CD4-positive, alpha-beta T cell treated with Interferon gamma for 1 hour (primary cell): ENCODE measurements around the gene APOA4.
A peak's percentile ranks its signal among the peaks of the same experiment; 100 is the strongest.

Source experiments
- DNase-seq: peaks from one replicate; pipeline ENCODE4 v3.0.0-alpha.2; 2020

Gene APOA4

DNA sequence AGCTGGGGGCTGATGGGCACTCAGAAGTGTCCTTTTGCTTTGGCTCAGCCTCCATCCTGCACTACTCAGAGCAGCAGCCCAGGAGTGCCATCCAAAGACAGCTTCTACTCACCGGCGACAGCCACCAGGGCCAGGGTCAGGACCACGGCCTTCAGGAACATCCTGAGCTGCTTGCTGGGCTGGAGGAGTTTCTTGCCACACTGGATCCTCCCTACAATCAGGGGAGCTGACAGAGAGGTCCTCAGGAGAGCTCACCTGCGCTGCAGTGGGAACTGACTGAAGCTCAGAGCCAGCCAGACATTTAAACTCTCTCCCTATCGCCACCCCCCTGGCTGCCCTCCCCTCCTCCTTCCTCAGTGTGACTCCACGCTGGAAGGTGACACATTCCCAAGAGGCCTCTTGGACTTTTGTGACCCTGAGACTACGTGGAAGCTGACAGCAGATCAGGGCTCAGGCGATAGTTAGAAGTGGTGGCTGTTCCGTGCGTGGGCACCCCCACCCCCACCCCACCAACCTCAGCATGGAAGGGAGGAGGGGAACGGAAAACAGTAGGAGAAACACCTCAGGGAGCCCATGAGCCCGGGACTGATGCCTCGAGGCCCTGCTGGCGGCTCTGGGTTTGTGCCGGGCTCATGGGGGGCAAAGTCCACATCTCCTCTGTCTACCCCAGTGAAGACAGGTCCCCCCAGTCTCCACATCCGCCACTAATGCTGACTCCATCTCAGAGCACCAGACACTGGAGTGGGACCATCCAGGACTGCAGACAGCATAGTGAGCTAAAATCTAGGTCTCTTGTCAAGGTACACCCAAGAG is at the start of gene APOA4:
Gene APOA4 (minus strand): TSS at position 274 of the 813 bp plus-strand sequence. CDS start 113 bp downstream, at position 161.
- no peak for DNase-seq

DNA sequence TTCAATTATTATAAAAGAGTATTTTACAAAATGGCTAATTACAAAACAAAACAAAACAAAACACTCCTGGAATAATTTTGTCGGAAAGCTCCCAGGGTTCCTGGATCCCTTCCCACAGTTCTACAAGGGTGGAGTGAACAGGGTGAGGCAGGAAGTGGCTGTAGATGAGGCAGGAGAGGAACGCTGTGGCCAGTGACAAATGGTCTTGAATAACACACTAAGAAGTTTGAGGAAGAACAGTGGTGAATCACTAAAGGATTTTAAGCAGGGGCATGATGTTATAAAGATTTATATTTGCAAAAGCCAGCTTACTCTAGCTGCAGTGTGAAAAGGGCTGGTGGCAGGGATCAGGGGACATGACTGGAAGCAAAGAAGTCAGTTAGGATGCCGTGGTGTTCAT is 48.1 kb upstream of the APOA4 start:
- no peak for DNase-seq

DNA sequence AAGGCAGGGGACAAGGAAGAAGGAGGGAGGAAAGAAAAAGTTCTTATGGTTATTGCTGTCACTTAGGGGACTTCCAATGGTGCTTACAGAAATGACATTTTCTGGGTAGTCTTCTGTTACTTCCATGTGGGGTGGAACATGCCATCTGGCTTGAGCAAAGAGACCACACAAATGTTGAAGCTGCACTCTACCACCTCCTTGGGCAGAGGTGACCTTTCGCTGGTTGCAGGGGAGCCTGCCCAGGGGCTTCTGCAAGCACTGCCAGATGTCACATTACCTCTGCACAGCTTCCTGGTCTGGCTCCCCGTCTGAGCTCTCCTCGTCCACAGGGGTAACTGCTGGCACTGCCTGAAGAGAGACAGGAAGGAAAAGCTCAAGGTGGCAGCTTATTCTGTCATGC is 47.0 kb upstream of the APOA4 start:
- no peak for DNase-seq

DNA sequence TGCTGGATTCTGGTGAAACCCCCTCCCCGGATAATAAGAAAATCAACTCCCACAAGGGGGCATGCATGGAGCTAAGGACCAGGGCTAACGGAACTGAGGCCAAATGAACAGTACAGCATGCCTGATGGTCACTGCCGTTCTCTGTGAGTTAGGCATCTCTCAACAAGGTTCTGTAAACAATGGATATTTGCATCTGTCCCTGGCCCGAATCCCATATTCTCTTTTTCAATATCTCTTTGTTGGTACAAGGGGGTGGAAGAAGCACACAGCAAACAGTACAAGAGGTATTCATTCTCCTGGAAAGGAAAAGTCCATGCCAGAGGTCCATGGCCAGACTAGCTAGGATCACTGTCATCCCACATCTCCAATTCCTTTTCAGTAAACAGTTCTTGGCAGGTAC is 46.5 kb upstream of the APOA4 start:
- no peak for DNase-seq

DNA sequence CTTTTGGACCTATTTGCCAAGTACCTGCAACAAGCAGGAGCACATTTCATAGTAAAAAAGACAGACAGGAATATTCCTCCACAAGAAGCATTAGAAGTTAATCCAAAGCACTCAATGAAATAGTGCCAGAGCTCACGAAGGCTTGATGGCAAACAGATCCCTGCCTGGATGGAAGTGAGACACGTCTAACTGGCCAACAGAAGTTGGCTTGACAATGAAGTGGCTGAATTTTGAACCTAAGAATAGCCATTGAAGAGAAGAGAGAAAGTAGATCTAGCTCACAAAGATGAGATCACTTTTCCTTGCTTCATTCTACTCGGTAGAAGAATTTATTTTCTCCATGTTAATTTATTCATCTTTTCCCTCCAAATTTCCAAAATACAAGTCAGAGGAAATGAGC is 45.0 kb upstream of the APOA4 start:
- no peak for DNase-seq

DNA sequence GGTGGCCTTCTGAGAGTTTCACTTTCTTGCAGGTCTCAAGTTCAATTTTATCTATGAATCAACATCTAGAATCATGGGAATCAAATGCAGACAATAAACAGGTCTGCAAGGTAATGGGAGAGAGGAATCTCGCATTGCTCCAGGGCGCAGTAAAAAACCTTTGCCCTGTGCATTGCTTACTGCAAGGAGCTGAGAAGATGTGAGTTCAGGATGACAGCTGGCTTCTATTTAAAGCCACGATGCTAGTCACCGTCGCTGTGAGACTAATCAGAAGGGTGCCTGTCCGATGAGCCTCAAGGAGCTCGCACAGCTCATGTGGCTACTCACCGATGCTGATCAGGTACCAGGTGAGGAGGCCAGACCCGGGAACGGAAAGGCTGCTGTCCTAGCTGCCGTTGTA is 44.5 kb upstream of the APOA4 start:
- DNase-seq = no peak

DNA sequence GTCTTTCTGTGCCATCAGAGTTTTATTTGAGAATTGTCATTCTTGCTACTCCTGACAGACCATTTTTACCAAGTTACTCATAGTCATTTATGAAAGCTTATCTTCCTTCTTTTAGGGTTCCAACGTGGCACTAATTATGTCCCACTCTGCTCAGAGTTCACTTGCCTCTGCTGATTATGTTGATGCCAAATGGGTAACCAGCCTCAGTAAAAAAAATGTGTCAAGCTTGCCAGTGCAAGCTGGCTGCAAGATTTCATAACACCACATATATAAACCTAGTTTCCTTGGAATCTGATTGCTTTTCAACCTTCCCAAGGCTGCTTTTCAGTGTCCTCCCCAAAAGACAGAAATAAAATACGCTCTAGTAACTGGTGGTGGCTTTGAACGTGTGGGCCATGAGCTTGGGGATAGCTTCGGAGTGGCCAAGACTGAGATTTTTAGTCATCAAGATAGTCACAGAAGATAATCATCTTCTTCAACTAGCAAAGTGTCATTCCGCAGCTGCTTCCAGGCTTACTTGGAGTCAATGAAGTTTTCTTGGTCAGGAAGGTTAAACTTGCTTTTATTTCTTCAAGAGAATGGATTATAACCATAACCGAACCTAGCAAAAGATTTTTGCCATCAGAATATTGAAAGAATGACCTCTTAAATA is 43.8 kb upstream of the APOA4 start:
- DNase-seq = no peak

DNA sequence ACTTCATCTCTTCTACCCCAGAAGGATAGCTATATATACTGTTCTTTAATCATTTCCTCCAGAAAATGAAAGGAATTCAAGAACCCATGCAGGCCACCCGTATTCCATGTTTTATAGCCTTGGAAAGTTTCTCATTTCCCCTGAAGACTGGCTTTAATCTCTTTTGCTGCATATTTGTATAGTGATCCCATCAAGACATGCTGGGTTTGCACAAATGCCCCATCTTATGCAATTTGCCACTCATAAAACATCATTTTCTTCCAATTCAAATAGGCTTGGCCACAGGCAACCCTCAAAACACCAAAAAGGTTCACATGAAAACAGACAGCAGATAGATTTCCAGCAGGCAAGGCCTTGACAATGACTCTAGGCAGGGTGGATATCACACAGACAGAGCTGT is 42.6 kb upstream of the APOA4 start:
- DNase-seq = no peak

DNA sequence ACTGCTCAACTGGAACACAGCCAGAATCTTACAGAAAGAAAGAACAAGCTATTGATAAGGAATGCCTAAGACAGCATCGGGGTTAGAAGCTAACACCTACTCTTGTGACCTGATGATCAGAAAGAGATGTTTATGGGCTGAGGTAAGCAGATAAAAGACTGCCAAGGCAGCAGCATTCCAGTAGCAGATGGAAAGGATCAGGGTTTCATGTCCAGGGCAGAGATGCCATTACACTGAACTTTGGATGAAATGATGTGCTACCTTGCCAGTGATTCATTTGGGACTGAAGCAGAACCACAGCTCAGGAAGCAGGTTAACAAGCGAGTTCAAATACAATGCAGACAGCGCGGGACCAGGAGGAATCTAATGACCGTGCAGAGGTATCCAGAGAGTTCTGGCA is 41.4 kb upstream of the APOA4 start:
- DNase-seq = no peak

DNA sequence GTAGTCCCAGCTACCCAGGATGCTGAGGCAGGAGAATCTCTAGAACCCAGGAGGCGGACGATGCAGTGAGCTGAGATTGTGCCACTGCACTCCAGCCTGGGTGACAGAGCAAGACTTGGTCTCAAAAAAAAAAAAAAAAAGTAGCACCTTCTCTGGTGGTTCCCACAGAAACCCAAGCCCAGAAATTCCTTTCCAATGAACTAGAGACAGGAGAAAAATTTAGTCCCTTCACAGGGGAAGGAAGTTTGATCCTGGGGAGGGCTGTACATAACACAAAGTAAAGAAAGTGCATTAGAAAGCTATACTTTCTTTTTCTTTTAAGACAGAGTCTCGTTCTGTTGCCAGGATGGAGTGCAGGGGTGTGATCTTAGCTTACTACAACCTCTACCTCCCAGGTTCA is 39.8 kb upstream of the APOA4 start:
- no peak for DNase-seq

DNA sequence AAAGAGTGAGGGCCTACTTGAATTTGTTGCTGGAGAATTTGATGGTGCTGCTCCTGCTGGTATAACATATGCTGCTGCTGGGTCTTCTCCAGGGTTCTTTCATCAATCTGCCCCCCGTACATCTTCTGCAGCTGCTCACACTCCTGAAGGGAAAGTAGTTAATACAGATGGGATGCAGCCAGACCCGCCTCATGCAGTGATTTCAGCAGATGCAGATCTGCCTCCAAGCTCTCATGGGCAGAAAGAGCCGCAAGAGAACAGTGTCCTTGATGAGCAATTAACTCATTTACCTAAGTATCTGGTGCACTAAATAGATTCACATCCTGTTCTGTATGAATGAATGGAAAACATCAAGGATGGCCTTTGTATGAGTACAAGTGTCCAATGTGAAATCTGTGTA is 39.1 kb upstream of the APOA4 start:
- DNase-seq = no peak

DNA sequence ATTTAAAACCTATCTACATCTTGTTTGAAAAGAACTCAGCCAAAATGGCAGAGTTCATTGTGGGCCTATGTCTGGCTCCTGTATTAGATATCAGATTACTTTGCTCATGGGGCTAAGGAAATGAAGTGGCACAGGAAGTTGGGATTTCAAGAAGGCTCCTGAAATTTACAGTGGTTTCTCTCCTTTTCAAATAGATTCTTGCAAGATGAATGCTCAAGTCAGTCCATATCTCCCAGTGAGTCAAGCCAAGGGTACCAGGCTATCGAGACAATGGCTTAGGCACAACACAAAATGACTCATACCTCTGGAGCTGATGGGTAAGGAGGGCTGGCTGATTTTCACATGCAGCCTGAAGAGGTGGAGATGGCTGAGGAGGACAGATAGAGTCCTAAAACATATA is 38.4 kb upstream of the APOA4 start:
- no peak for DNase-seq

DNA sequence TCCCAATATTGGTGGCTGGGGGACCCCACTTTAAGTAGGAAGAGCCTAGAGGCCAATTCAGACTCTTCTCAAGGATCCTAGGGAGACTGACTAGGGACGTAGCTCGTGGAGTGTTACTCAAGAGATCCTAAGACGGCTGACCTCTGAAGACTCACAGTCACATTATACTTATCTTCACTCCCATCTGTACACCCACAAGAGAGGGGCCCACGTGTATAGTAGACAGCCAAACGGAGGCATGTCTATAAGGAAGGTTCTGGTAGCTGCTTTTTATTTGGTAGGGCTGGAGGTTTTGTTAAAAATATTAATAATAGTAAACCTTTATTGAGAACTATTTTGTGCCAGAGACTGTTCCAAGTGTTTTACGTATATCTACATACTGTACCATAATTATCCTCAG is 37.2 kb upstream of the APOA4 start:
- no peak for DNase-seq

DNA sequence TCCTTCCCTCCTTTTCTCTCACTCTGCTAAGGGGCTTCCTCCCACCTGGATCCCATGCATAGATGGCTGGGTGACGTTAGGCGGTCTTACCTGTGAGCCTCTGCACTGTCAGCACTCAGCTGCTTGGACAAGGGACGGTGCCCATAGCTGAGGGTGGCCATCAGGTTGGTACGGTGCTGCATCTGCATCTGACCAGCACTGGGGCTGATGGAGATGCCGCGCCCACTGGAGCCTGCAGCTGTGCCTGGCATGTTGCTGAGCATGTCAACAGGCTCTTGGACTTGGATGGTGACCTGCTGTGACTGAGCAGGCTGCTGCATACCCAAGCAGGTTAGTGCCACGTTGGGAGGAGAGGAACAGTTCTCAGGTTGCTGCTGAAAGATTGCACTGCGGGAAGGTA is 36.1 kb upstream of the APOA4 start:
- no peak for DNase-seq

DNA sequence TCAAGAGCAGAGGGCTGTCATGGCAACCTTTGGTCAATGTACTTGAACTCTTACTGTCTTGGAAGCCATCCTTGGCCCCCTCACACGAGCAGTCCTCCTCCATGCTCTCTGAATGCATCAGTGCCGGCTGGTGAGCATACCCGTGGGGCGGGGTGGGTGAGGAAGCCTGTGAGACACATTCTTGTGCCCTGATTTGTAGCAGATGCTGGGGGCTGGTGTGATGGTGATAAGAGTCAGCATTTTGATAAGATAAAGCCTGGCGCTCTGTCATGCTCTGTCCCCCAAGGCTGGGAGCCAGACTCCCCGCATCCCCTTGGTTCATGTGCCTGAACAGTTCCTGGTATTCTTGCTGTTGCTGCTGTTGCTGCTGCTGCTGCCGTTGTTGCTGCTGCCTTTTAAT is 34.8 kb upstream of the APOA4 start:
- DNase-seq = no peak

DNA sequence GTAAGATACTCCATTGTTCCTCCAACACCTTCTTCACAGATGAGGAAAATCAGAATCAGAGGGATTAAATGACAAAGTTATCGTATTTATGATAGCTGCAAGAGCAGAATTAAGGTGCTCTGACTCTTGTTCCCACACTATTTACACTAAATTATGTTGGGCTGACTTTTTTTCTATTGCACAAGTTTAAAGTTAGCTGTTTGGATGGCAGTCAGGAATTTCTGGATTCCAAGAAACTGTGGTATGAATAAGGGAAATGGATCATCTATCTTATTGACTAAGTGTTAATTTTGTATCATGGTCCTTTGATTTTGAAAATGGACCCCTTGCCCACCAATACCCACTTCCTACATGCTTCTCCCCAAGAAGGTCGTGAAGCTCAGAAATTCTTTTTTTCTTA is 34.2 kb upstream of the APOA4 start:
- no peak for DNase-seq

DNA sequence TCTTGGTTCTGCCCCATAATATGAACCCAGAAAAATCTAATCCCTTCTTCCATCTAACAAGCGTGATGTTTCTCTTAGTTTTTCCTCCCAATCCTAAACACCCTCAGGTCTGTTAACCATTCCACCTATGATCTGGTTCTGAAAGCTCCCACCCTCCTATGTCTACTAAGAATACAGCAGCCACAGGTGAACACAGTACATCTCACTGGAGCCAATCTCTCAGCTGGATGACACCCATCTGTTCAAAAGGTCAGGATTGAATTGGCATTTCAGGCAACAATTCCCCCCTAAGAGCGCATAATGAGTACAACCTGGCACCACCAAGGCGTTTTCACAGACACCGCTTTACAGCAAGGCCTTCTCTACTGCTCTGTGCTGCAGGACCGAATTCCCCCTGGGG is 33.3 kb upstream of the APOA4 start:
- no peak for DNase-seq

DNA sequence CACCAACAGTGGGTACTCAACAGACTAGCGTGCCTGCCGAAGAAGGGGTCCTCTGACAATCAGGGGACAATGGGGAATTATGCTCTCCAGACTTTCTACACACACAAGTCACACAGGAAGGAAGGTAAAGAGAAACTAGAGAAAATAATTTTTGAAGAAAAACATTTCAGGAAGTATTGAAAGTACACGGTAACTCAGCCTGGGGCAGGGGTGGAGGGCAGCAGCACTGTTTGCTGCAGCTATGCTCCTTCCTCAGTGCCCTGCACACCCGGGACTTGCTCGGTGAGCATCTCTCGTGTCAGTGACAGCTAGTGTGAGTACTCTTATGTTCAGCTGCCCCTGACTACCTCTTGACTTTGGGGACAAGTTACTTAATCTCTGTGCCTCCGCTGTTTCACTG is 32.3 kb upstream of the APOA4 start:
- DNase-seq = no peak

DNA sequence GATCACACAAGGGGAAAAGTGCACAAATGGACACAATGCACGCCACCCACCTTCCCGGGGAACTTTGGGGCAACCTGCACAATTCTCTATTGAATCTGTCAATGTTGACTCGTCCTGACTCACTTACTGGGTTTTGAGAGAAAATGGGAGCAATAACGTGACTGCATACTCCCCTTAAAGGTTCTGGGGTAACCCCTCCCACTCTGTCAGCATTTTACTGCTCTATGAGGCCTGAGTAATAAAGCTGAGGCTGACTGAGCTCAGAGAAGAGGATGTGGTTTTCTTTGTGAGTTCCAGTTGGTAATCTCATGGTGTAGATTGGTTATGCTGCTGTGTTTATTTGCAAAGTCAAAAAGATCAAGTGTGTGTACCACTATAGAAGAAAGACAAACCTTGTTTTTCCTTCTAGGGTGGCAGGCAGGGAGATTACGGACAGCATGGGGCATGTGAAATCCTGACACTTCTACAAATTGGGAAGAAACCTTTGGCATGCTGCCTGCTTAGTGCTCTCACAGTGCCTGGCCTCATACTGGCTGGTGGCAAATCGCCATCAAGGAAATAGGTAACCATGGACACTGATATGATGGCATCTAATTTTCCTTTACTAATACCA is 30.5 kb upstream of the APOA4 start:
- DNase-seq = peak; percentile 45

DNA sequence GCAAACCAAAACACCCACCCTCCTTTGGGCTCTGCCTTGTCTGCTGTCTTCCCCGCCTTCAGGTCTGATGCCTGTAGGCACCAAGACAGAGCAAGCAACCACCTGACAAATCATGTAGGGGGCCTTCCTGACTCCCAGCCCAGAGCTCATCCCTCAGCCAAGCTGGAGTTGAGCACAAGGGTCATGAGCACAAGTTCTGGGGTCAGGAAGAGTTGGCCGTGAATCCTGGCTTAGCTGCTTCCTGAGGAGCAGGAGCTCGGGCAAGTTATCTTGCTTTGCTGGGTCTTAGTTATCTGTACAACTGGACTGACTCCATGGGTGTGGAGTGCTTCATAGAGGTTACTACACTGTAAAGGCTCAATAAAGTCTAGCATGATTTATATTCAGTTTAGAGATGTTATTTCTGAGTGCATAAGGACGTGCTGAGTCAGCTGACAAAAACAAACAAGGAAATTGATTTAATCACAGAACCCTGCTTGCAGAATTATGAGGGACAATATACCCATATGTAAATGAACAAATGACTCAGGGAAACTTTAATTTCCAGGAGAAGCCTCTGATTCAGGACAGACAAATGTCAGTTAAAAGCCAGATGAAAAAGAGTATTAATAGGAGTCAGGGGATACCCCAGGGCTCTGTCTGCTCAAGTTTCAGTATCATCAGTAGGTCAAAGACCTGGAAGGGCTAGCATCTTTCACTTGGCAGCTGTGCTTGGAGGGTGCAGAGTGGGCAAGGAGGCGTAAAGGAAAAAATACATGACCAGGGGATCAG is 29.3 kb upstream of the APOA4 start:
- DNase-seq = no peak

DNA sequence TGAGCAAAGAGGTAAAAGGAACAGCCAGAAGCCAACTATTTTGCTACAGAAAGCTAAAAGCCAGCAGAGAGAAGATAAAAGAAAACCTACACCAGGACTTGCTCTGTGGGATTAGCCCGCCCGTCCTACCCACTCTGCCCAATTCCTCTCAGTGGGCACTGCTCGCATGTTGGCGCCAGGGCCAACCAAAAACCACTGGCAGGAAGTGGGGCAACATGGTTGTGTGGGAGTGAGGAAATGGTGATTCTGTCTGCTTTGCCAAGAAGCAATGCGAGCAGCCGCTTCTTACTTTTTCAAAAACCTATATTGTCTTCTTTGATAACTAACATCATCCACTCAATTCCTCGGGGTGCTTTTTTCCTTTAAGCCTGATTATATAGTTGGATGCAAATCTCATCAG is 28.5 kb upstream of the APOA4 start:
- peak; percentile 42 for DNase-seq

DNA sequence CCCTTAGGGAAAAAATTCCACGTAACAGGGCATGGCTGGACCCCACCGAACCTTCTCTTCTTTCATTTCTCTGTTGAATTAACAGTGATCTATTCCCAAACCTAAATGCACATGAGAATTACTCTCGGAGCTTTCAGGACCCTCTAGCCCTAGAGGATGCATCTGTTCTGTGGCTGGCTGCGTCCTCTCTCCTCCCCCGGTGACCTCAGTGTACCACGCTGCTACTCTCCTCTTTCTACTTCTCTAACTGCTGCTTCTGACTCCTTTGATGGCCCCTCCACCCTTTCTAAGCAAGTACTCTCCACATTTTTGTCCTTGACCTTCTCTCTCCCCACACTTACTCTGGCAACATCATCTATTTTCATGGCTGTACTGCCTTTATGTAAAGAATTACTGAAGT is 26.4 kb upstream of the APOA4 start:
- no peak for DNase-seq

DNA sequence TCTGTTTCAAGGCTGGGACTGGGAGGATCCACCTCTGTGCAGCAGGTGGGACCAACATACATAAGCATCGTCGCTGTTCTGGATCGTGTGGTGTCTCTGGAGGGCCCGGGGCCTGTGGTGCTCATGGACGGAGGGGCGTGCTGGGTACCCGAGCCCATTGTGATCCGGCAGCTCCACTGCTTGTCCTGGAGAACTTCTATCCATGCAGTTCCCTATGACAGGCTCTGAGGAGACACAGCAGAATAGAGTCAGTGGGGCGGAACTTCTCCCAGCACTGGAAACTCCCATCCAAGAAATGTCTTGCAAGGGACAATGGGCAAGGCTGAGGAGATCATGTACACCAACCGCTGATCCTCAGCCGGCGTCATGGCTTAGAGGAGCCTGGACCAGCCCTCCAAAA is 26.0 kb upstream of the APOA4 start:
- no peak for DNase-seq

DNA sequence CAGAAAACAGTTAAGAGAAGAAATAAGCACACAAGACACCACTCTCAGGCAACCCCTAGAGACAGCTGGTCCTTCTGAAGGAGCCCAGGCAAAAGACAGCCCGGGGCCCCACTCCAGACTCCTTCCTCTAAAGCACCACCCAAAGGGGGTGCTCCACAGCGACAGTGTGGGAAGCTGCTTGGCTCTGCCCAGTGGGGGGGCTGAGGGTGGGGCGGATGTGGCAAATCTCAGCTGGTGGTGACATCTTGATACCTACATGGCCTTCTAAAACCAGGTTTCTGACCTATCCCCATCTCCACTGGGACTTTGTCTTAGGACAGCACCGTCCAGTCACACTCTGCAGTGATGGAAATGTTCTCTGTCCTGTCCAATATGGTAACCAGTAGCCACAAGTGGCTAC is 24.5 kb upstream of the APOA4 start:
- DNase-seq = no peak
